Endothelial cell of umbilical vein (primary cell): ENCODE measurements around the gene ZNF728. TPM values are rescaled to one million over a fixed set of nuclear protein-coding genes. Genes with fewer than 3 reads are reported as not detected.

Experiments used
- BruUV-seq: library from RNA; stranded (reverse); fragments of 400-500 nt; replicated peaks from 2 replicates; lab custom pipeline; 2021; lab: Mats Ljungman, UMichigan
- CTCF ChIA-PET: fragments of 300-600, 350-600 bp; sonication (Branson Sonifier 250); formaldehyde crosslinking; loops from one replicate; lab custom pipeline; 2021; ENCODE audit warnings: antibody characterized with exemption, inconsistent platforms; lab: Charles Lee
- POLR2A ChIA-PET: fragments of 300-600, 350-600 bp; sonication (Branson Sonifier 250); formaldehyde crosslinking; loops from one replicate; lab custom pipeline; 2021; ENCODE audit warnings: antibody characterized with exemption, inconsistent platforms; lab: Charles Lee
- DNase-seq: peaks from one replicate; pipeline ENCODE4 v3.0.0-alpha.2; 2011; ENCODE audit warnings: low read depth, low spot score
- FAIRE-seq: peaks from 2 replicates; lab custom pipeline; 2011; peaks lifted over from hg19 to GRCh38; lab: Jason Lieb, UNC
- H2AFZ ChIP-seq: 2 replicates; pipeline ENCODE4 v1.6.0; 2012; ENCODE audit warnings: low read depth, low read length, control low read depth, inconsistent platforms
- H3K27ac ChIP-seq: 2 replicates; pipeline ENCODE4 v1.5.1; 2011; ENCODE audit warnings: low read depth, mild to moderate bottlenecking, control low read depth, low read length, moderate library complexity; ENCODE audit not compliant: insufficient read depth
- H3K27me3 ChIP-seq, 2 experiments: 2 replicates each; pipeline versions ENCODE4 v1.6.0 to v1.6.1; 2011; ENCODE audit warnings: low read length in 2 of 2, mixed read lengths in 1 of 2; ENCODE audit not compliant: control insufficient read depth in 2 of 2, insufficient read depth in 2 of 2
- H3K36me3 ChIP-seq, 2 experiments: 2 replicates in 1 of 2; 3 replicates in 1 of 2; pipeline ENCODE4 v1.5.1; 2011; ENCODE audit warnings: low read length in 2 of 2, mild to moderate bottlenecking in 1 of 2, moderate library complexity in 1 of 2; ENCODE audit not compliant: control insufficient read depth in 2 of 2, insufficient read depth in 2 of 2; ENCODE audit errors: extremely low read depth in 1 of 2
- H3K4me1 ChIP-seq: 3 replicates; pipeline ENCODE4 v1.5.1; 2011; ENCODE audit warnings: mild to moderate bottlenecking, low read length; ENCODE audit not compliant: control insufficient read depth, insufficient read depth; ENCODE audit errors: extremely low read depth
- H3K4me2 ChIP-seq: 2 replicates; pipeline ENCODE4 v1.6.1; 2011; ENCODE audit warnings: low read length, control low read depth, mixed read lengths; ENCODE audit not compliant: insufficient read depth
- H3K4me3 ChIP-seq, 3 experiments: fragments of 200-600 bp in 1 of 3; sonication (generic), shearing (Covaris generic) in 1 of 3; replicated peaks in 1 of 3; 2 replicates each; pipeline ENCODE4 v1.5.1; 2011 to 2016; ENCODE audit warnings: control low read depth in 3 of 3, low read length in 3 of 3, mild to moderate bottlenecking in 2 of 3, inconsistent platforms in 1 of 3, low read depth in 1 of 3, moderate library complexity in 1 of 3; ENCODE audit not compliant: insufficient read depth in 1 of 3
- H3K79me2 ChIP-seq: 2 replicates; pipeline ENCODE4 v1.6.0; 2012; ENCODE audit warnings: low read length, inconsistent platforms; ENCODE audit not compliant: control insufficient read depth, insufficient read depth
- H3K9ac ChIP-seq: replicated peaks from 2 replicates; pipeline ENCODE3; 2011; ENCODE audit warnings: low read length, control low read depth; ENCODE audit not compliant: insufficient read depth; ENCODE audit errors: extremely low read depth
- H3K9me1 ChIP-seq: replicated peaks from 3 replicates; pipeline ENCODE4 v1.6.0; 2011; ENCODE audit warnings: mild to moderate bottlenecking, low read length; ENCODE audit not compliant: control insufficient read depth, insufficient read depth; ENCODE audit errors: extremely low read depth
- H3K9me3 ChIP-seq: replicated peaks from 2 replicates; pipeline ENCODE4 v1.5.1; 2012; ENCODE audit warnings: low read length, inconsistent platforms; ENCODE audit not compliant: control insufficient read depth, insufficient read depth
- H4K20me1 ChIP-seq: replicated peaks from 2 replicates; pipeline ENCODE3; 2011; ENCODE audit warnings: mild to moderate bottlenecking, low read length; ENCODE audit not compliant: control insufficient read depth, insufficient read depth; ENCODE audit errors: extremely low read depth
- CTCF ChIP-seq, 2 donors: IDR thresholded peaks; 1 replicate in 1 of 2; 2 replicates in 1 of 2; pipeline ENCODE4 v1.5.1; 2011; ENCODE audit warnings: low read length in 2 of 2, mild to moderate bottlenecking in 2 of 2, moderate library complexity in 2 of 2, control low read depth in 1 of 2, inconsistent platforms in 1 of 2, low read depth in 1 of 2; ENCODE audit not compliant: insufficient read depth in 1 of 2; ENCODE audit errors: extremely low read depth in 1 of 2
- EZH2 ChIP-seq: IDR thresholded peaks from 2 replicates; pipeline ENCODE4 v1.6.1; 2012; ENCODE audit warnings: borderline replicate concordance, low read depth, mild to moderate bottlenecking, moderate library complexity, low read length, inconsistent platforms; ENCODE audit not compliant: severe bottlenecking
- FOS ChIP-seq: IDR thresholded peaks from 2 replicates; pipeline ENCODE4 v1.6.1; 2011; ENCODE audit warnings: mild to moderate bottlenecking, low read length, moderate library complexity, borderline replicate concordance; ENCODE audit not compliant: insufficient read depth
- GATA2 ChIP-seq: IDR thresholded peaks from 2 replicates; pipeline ENCODE4 v1.7.0; 2011; ENCODE audit warnings: low read depth, mild to moderate bottlenecking, moderate library complexity, mixed read lengths, low read length; ENCODE audit not compliant: insufficient read length, insufficient read depth
- JUN ChIP-seq: IDR thresholded peaks from 2 replicates; pipeline ENCODE4 v1.6.1; 2011; ENCODE audit warnings: borderline replicate concordance, low read depth; ENCODE audit not compliant: insufficient read length, insufficient read depth
- MYC ChIP-seq: IDR thresholded peaks from one replicate; pipeline ENCODE4 v1.6.1; 2011; ENCODE audit warnings: mild to moderate bottlenecking, low read depth, low read length
- POLR2A ChIP-seq: IDR thresholded peaks from 2 replicates; pipeline ENCODE4 v1.6.1; 2012; ENCODE audit warnings: low read depth, mild to moderate bottlenecking, control low read depth, low read length
- POLR2AphosphoS5 ChIP-seq: IDR thresholded peaks from 2 replicates; pipeline ENCODE4 v1.6.1; 2012; ENCODE audit warnings: low read depth, mild to moderate bottlenecking, control low read depth, low read length, moderate library complexity; ENCODE audit not compliant: insufficient read depth
- dilution Hi-C: fragments of 300-500 bp; cut with MboI; formaldehyde crosslinking; loops from one replicate; pipeline ENCODE4 v1.15.0; 2019; ENCODE audit warnings: low sequenced_read_pairs; ENCODE audit not compliant: extremely low pct_ligation_motif_present
- intact Hi-C: fragments of 100-400 bp; cut with micrococcal nuclease; formaldehyde crosslinking; loops from one replicate; pipeline ENCODE4 v1.10.0; 2022
- polyA plus RNA-seq, 4 experiments: library from polyadenylated mRNA; depleted of rRNA in 3 of 4; stranded (reverse) in 3 of 4; unstranded in 1 of 4; fragments of >200 nt; gene quantifications; 2 replicates each; pipeline versions ENCODE4 v1.2.1 to v1.2.3, GENCODE V29; 2011 to 2012; ENCODE audit warnings: missing spikeins in 1 of 4
- total RNA-seq: library from RNA; stranded (reverse); gene quantifications from 2 replicates; pipeline ENCODE4 v1.2.3, GENCODE V29; 2021
- TF ChIP-seq, protein P1 (sequence below): IDR thresholded peaks from 2 replicates; pipeline ENCODE4 v1.6.1; 2011; ENCODE audit not compliant: insufficient read depth, insufficient read length

ZNF728 gene
- total and polyA plus RNA-seq, 2 donors (not counting 3 experiments of a cell fraction or from before 2014, with no cell fraction given) = not detected

DNA sequence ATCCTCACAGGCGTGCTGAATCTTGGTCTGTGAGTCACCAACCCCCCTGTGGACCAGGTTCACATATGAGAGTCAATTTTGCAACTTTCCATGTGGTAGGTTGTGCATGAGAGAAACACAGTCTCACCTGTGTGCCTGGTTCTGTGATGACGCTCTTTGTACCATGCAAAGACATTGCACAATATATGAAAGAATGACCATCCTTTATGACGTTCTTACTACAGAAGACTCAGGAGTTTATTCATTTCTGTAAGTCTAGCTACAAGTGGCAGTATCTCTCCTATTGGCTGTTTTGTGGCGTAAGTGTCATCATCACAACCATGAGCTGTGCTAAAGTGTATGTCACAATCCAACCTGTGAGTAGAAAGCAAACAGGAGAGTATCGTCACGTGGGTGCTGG, 43.8 kb upstream of the ZNF728 start:
- DNase-seq = no peak
- no peak for TF ChIP-seq POLR2AphosphoS5
- TF ChIP-seq EZH2 = no peak
- TF ChIP-seq, protein P1, sequence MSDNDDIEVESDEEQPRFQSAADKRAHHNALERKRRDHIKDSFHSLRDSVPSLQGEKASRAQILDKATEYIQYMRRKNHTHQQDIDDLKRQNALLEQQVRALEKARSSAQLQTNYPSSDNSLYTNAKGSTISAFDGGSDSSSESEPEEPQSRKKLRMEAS = no peak
- TF ChIP-seq FOS = no peak
- no peak for TF ChIP-seq CTCF (IDR thresholded peaks at IDR 0.05; ENCODE audit: extremely low read depth in 1 of 2, insufficient read depth in 1 of 2, low read depth in 1 of 2, low read length in 2 of 2)
- TF ChIP-seq JUN = no peak
- no peak for TF ChIP-seq MYC
- no peak for TF ChIP-seq POLR2A
- no peak for TF ChIP-seq GATA2
- no peaks in the 10 kb centered on the region for H3K4me1 ChIP-seq
- CTCF ChIA-PET = no interaction called here
- H3K27me3 ChIP-seq = no peaks in the 10 kb centered on the region
- H2AFZ ChIP-seq = no peak overlapping the region
- H3K4me2 ChIP-seq = no peak overlapping the region
- dilution Hi-C loops (no loop called here), intact Hi-C loops (no loop called here)
- POLR2A ChIA-PET = no interaction called here
- no TSS peak for BruUV-seq
- no peak overlapping the region for H3K27ac ChIP-seq
- H3K9ac ChIP-seq = no peak overlapping the region
- no peaks in the 10 kb centered on the region for H3K79me2 ChIP-seq
- no peaks in the 10 kb centered on the region for H3K36me3 ChIP-seq
- no peaks in the 10 kb centered on the region for H4K20me1 ChIP-seq
- no peaks in the 10 kb centered on the region for H3K9me1 ChIP-seq
- FAIRE-seq = no peak
- H3K4me3 ChIP-seq = no peak overlapping the region
- H3K9me3 ChIP-seq = peaks cover 3% of the 10 kb centered on the region
